Iris pigment epithelial cell (primary cell): ENCODE data around the gene SUCLG1.
A peak's percentile ranks its signal among the peaks of the same experiment; 100 is the strongest.

ENCODE experiments used
- DNase-seq: peaks from one replicate; pipeline ENCODE4 v3.0.0-alpha.2; 2011; ENCODE audit warnings: low read depth

Gene SUCLG1

GRCh38 chr2:84461310-84461709 lies 2.2 kb upstream of the SUCLG1 start:
- no peak for DNase-seq

GRCh38 chr2:84460670-84461069 lies 1.6 kb upstream of the SUCLG1 start:
- no peak for DNase-seq

GRCh38 chr2:84459944-84460429 lies 907 bp upstream of the SUCLG1 start:
- DNase-seq = no peak

- DNase-seq = peak; percentile 18
Measured at GRCh38 chr2:84458551-84459017, 496 bp downstream of the SUCLG1 start.

- no peak for DNase-seq
Measured at GRCh38 chr2:84457686-84458085, 1.4 kb downstream of the SUCLG1 start.

- DNase-seq = no peak
Measured at GRCh38 chr2:84456156-84456555, 2.9 kb downstream of the SUCLG1 start.

GRCh38 chr2:84454581-84454980 lies 4.5 kb downstream of the SUCLG1 start:
- no peak for DNase-seq

- no peak for DNase-seq
Measured at GRCh38 chr2:84452624-84453023, 6.5 kb downstream of the SUCLG1 start.

GRCh38 chr2:84451579-84451978 lies 7.5 kb downstream of the SUCLG1 start:
- no peak for DNase-seq

GRCh38 chr2:84450288-84451227 lies 8.5 kb downstream of the SUCLG1 start:
- no peak for DNase-seq

GRCh38 chr2:84449711-84450110 lies 9.4 kb downstream of the SUCLG1 start:
- no peak for DNase-seq

GRCh38 chr2:84449055-84449454 lies 10.0 kb downstream of the SUCLG1 start:
- no peak for DNase-seq

GRCh38 chr2:84443477-84443876 lies 15.6 kb downstream of the SUCLG1 start:
- DNase-seq = peak; percentile 33

GRCh38 chr2:84442888-84443287 lies 16.2 kb downstream of the SUCLG1 start:
- no peak for DNase-seq

- no peak for DNase-seq
Measured at GRCh38 chr2:84441505-84441904, 17.6 kb downstream of the SUCLG1 start.

- DNase-seq = peak; percentile 60
Measured at GRCh38 chr2:84441036-84441435, 18.0 kb downstream of the SUCLG1 start.

GRCh38 chr2:84435345-84436025 lies 23.6 kb downstream of the SUCLG1 start:
- peak; percentile 93 for DNase-seq

- no peak for DNase-seq
Measured at GRCh38 chr2:84429328-84429727, 29.8 kb downstream of the SUCLG1 start.

- DNase-seq = peak; percentile 79
Measured at GRCh38 chr2:84427235-84428138, 31.6 kb downstream of the SUCLG1 start.

- DNase-seq = no peak
Measured at GRCh38 chr2:84425310-84425709, 33.8 kb downstream of the SUCLG1 start.

- peak; percentile 27 for DNase-seq
Measured at GRCh38 chr2:84424152-84424551, 34.9 kb downstream of the SUCLG1 start.

GRCh38 chr2:84421791-84422190 lies 37.3 kb downstream of the SUCLG1 start:
- no peak for DNase-seq
